Measurements from ENCODE around the gene GSK3B.

GSK3B gene

GRCh38 chr3:119883461-119884160 lies 210.6 kb downstream of the GSK3B start:
- ATAC-seq = no peak
- TF ChIP-seq ZNF8 (CRISPR knock-in tag; IDR thresholded peaks at IDR 0.05) (no peak), OSR1 (CRISPR knock-in tag; IDR thresholded peaks at IDR 0.05) (no peak), TOX (CRISPR knock-in tag; IDR thresholded peaks at IDR 0.05; ENCODE audit: borderline replicate concordance) (no peak), SNAI2 (CRISPR knock-in tag; IDR thresholded peaks at IDR 0.05) (no peak), TSHZ2 (CRISPR knock-in tag; IDR thresholded peaks at IDR 0.05) (no peak), ARNTL (CRISPR knock-in tag; IDR thresholded peaks at IDR 0.05; ENCODE audit: borderline replicate concordance, low read depth) (no peak), ZFP3 (CRISPR knock-in tag; IDR thresholded peaks at IDR 0.05) (no peak), CSDC2 (CRISPR knock-in tag; IDR thresholded peaks at IDR 0.05) (no peak), ZNF70 (CRISPR knock-in tag; IDR thresholded peaks at IDR 0.05) (no peak)

GRCh38 chr3:119880966-119881365 lies 213.3 kb downstream of the GSK3B start:
- no peak for ATAC-seq
- TF ChIP-seq PATZ1 (CRISPR knock-in tag; IDR thresholded peaks at IDR 0.05; ENCODE audit: borderline replicate concordance) = no peak
- TF ChIP-seq ZNF565 (CRISPR knock-in tag; conservative IDR thresholded peaks at IDR 0.05; ENCODE audit: low read depth) = no peak
- TF ChIP-seq ZNF70 (CRISPR knock-in tag; IDR thresholded peaks at IDR 0.05) = no peak
- TF ChIP-seq TOX (CRISPR knock-in tag; IDR thresholded peaks at IDR 0.05; ENCODE audit: borderline replicate concordance) = no peak
- TF ChIP-seq ESRRG (CRISPR knock-in tag; IDR thresholded peaks at IDR 0.05) = no peak

GRCh38 chr3:119873646-119874045 lies 220.6 kb downstream of the GSK3B start:
- TF ChIP-seq TCF4 (CRISPR knock-in tag; IDR thresholded peaks at IDR 0.05; ENCODE audit: borderline replicate concordance) = no peak
- no peak for TF ChIP-seq ARNTL (CRISPR knock-in tag; IDR thresholded peaks at IDR 0.05; ENCODE audit: borderline replicate concordance, low read depth)
- no peak for TF ChIP-seq ZNF8 (CRISPR knock-in tag; IDR thresholded peaks at IDR 0.05)
- no peak for TF ChIP-seq GLIS3 (CRISPR knock-in tag; IDR thresholded peaks at IDR 0.05)
- TF ChIP-seq ISL1 (CRISPR knock-in tag; IDR thresholded peaks at IDR 0.05) = no peak
- no peak for TF ChIP-seq PPARA (CRISPR knock-in tag; IDR thresholded peaks at IDR 0.05; ENCODE audit: borderline replicate concordance)
- TF ChIP-seq TOX (CRISPR knock-in tag; IDR thresholded peaks at IDR 0.05; ENCODE audit: borderline replicate concordance) = no peak
- TF ChIP-seq PATZ1 (CRISPR knock-in tag; IDR thresholded peaks at IDR 0.05; ENCODE audit: borderline replicate concordance) = no peak
- TF ChIP-seq TSHZ2 (CRISPR knock-in tag; IDR thresholded peaks at IDR 0.05) = no peak
- no peak for TF ChIP-seq ZFP3 (CRISPR knock-in tag; IDR thresholded peaks at IDR 0.05)
- TF ChIP-seq ZNF70 (CRISPR knock-in tag; IDR thresholded peaks at IDR 0.05) = no peak
- TF ChIP-seq CSDC2 (CRISPR knock-in tag; IDR thresholded peaks at IDR 0.05) = no peak
- no peak for TF ChIP-seq ZC3H10 (CRISPR knock-in tag; IDR thresholded peaks at IDR 0.05)
- no peak for TF ChIP-seq SNAI2 (CRISPR knock-in tag; IDR thresholded peaks at IDR 0.05)
- no peak for TF ChIP-seq ZFP30 (CRISPR knock-in tag; IDR thresholded peaks at IDR 0.05)
- no peak for TF ChIP-seq POU6F1 (CRISPR knock-in tag; IDR thresholded peaks at IDR 0.05; ENCODE audit: borderline replicate concordance, low read depth)
- TF ChIP-seq ZNF565 (CRISPR knock-in tag; conservative IDR thresholded peaks at IDR 0.05; ENCODE audit: low read depth) = no peak
- no peak for TF ChIP-seq OSR1 (CRISPR knock-in tag; IDR thresholded peaks at IDR 0.05)
- ATAC-seq = no peak
